HepG2 (cell line): ENCODE measurements around the gene AQP6.

ENCODE experiments used
- CEBPB ChIP-seq: IDR thresholded peaks from 2 replicates; pipeline ENCODE4 v1.6.1; 2011; ENCODE audit warnings: low read depth, low read length, improper control_type of control experiment, borderline replicate concordance
- CHD2 ChIP-seq: IDR thresholded peaks from 2 replicates; pipeline ENCODE4 v1.6.1; 2011; ENCODE audit warnings: low read depth, low read length, improper control_type of control experiment
- EZH2 ChIP-seq: conservative IDR thresholded peaks from 2 replicates; pipeline ENCODE4 v1.6.1; 2012; ENCODE audit warnings: mild to moderate bottlenecking, low read depth, low read length, moderate library complexity
- KAT2B ChIP-seq: fragments of 150-350 bp; IDR thresholded peaks from 2 replicates; pipeline ENCODE4 v1.6.1; 2014; ENCODE audit warnings: low read depth, low read length, borderline replicate concordance
- NFKB2 ChIP-seq: sonication (generic); formaldehyde crosslinking; IDR thresholded peaks from 2 replicates; pipeline ENCODE4 v1.4.0; 2020; ENCODE audit warnings: missing genetic modification reagents, borderline replicate concordance
- NR2C2 ChIP-seq: sonication (generic); formaldehyde crosslinking; IDR thresholded peaks from 2 replicates; pipeline ENCODE4 v1.4.0; 2020; ENCODE audit warnings: missing genetic modification reagents, mild to moderate bottlenecking, moderate library complexity, borderline replicate concordance
- NR2F2 ChIP-seq: IDR thresholded peaks from 2 replicates; pipeline ENCODE4 v1.6.1; 2012; ENCODE audit warnings: low read depth, inconsistent platforms, borderline replicate concordance
- PHB2 ChIP-seq: fragments of 450-650 bp; IDR thresholded peaks from 2 replicates; pipeline ENCODE4 v1.6.1; 2018; ENCODE audit not compliant: partially characterized antibody
- POLR2A ChIP-seq, 2 experiments: IDR thresholded peaks; 2 replicates each; pipeline ENCODE4 v1.6.1; 2011; ENCODE audit warnings: low read depth in 2 of 2, low read length in 2 of 2, mild to moderate bottlenecking in 1 of 2, moderate library complexity in 1 of 2; ENCODE audit not compliant: insufficient read depth in 1 of 2
- POLR2AphosphoS5 ChIP-seq: IDR thresholded peaks from 2 replicates; pipeline ENCODE4 v1.6.1; 2012; ENCODE audit warnings: low read depth, low read length
- SP1 ChIP-seq, 2 experiments: fragments of 450-650 bp in 1 of 2; sonication (generic) in 1 of 2; formaldehyde crosslinking in 1 of 2; IDR thresholded peaks; 2 replicates each; pipeline versions ENCODE4 v1.4.0 to v1.6.1; 2016 to 2020; ENCODE audit warnings: missing genetic modification reagents in 1 of 2
- ZNF44 ChIP-seq: sonication (generic); formaldehyde crosslinking; IDR thresholded peaks from 2 replicates; pipeline ENCODE4 v1.5.1; 2020; ENCODE audit warnings: mild to moderate bottlenecking, missing genetic modification reagents
- TF ChIP-seq, protein P1 (sequence below), 2 experiments: sonication (generic) in 1 of 2; formaldehyde crosslinking in 1 of 2; IDR thresholded peaks; 2 replicates each; pipeline versions ENCODE4 v1.5.1 to v1.6.1; 2011 to 2020; ENCODE audit warnings: borderline replicate concordance in 1 of 2, low read depth in 1 of 2, low read length in 1 of 2, mild to moderate bottlenecking in 1 of 2, missing genetic modification reagents in 1 of 2, moderate library complexity in 1 of 2

DNA sequence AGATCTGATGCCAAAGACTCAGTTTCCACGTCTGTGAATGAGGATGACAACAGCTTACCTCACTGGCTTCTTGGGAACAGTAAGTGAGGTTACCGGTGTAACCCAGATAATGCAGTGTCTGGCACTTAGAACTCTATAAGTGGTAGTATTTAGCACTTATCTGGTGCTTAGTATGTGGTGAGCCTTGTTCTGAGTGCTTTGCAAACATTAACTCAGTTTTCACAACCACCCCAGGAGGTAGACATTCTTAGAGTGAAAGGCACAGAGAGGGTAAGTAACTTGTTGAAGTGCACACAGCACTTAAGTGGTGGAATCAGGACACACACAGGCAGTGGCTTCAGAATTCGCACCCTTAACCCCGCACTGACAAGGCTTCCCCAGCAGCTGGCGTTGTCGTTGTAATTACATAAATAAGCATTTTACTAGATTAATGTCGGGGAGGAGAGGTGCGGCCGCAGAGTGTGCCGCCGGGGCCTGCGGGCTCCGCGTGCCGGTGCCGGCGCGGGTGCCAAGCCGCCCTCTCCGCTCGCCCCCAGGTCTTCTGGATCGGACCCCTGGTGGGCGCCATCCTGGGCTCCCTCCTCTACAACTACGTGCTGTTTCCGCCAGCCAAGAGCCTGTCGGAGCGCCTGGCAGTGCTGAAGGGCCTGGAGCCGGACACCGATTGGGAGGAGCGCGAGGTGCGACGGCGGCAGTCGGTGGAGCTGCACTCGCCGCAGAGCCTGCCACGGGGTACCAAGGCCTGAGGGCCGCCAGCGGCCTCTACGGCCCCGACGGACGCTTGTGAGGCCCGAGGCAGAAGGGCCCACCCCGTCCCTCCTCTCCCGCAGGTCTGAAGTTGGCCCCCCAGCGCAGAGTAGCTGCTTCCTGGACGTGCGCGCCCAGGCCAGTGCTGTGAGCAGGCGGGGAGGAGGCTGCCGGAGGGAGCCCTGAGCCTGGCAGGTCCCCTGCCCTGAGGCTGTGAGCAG, 17.6 kb upstream of the AQP6 start:
- TF ChIP-seq, protein P1, sequence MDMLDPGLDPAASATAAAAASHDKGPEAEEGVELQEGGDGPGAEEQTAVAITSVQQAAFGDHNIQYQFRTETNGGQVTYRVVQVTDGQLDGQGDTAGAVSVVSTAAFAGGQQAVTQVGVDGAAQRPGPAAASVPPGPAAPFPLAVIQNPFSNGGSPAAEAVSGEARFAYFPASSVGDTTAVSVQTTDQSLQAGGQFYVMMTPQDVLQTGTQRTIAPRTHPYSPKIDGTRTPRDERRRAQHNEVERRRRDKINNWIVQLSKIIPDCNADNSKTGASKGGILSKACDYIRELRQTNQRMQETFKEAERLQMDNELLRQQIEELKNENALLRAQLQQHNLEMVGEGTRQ (IDR thresholded peaks at IDR 0.05; ENCODE audit: low read depth, low read length) = no peak
- TF ChIP-seq, protein P1 (CRISPR knock-in tag; IDR thresholded peaks at IDR 0.05; ENCODE audit: borderline replicate concordance) = no peak
- TF ChIP-seq CHD2 (no peak), POLR2A (IDR thresholded peaks at IDR 0.05; ENCODE audit: insufficient read depth in 1 of 2, low read depth in 2 of 2, low read length in 2 of 2) (no peak), PHB2 (no peak), POLR2AphosphoS5 (no peak), ZNF44 (CRISPR knock-in tag) (no peak), CEBPB (no peak), NR2F2 (no peak), EZH2 (no peak), NFKB2 (no peak), KAT2B (no peak), SP1 (IDR thresholded peaks at IDR 0.05) (no peak), SP1 (CRISPR knock-in tag; IDR thresholded peaks at IDR 0.05) (no peak), NR2C2 (CRISPR knock-in tag) (no peak)
